Measurements from ENCODE around the gene ZSWIM4.

GRCh38 chr19:13875824-13876223 is 80.6 kb downstream of the ZSWIM4 start:
- no peak for TF ChIP-seq CTCF (IDR thresholded peaks at IDR 0.05)
- TF ChIP-seq ZFX (IDR thresholded peaks at IDR 0.05; ENCODE audit: borderline replicate concordance) = no peak
